Measurements from ENCODE around the gene MID1.

DNA sequence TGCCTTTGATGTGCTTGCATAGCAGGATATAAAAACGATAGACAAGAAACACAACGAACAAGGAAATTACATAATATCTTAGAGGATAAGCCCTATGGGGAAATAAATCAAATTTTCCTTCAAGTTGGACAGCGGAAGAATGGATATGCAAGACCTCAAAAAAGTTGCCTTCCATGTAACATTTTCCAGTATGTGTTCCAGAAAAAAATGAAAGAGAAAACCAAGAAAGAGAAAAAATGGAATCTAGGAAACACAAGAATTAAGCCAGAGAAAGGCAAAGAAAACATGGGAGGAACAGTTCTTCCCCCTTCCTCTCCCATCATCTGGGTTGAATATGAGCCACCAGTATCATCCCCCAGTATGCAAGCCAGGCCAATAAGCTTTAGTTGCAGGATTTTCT lies 34.6 kb upstream of the MID1 start:
- TF ChIP-seq, protein P1, sequence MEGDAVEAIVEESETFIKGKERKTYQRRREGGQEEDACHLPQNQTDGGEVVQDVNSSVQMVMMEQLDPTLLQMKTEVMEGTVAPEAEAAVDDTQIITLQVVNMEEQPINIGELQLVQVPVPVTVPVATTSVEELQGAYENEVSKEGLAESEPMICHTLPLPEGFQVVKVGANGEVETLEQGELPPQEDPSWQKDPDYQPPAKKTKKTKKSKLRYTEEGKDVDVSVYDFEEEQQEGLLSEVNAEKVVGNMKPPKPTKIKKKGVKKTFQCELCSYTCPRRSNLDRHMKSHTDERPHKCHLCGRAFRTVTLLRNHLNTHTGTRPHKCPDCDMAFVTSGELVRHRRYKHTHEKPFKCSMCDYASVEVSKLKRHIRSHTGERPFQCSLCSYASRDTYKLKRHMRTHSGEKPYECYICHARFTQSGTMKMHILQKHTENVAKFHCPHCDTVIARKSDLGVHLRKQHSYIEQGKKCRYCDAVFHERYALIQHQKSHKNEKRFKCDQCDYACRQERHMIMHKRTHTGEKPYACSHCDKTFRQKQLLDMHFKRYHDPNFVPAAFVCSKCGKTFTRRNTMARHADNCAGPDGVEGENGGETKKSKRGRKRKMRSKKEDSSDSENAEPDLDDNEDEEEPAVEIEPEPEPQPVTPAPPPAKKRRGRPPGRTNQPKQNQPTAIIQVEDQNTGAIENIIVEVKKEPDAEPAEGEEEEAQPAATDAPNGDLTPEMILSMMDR (IDR thresholded peaks at IDR 0.05) = no peak
- no peak for TF ChIP-seq POLR2A (IDR thresholded peaks at IDR 0.05)

Data from suprapubic skin (tissue), 3 donors.